Activated CD8-positive, alpha-beta memory T cell treated with anti-CD3 and anti-CD28 coated beads, Interleukin-2, amount 50 U/mL, for 1 hour (primary cell): Measurements from ENCODE around the gene PASD1.

Experiments
- DNase-seq: peaks from one replicate; pipeline ENCODE4 v3.0.0-alpha.2; 2020; ENCODE audit errors: extremely low read depth

Gene PASD1

DNA sequence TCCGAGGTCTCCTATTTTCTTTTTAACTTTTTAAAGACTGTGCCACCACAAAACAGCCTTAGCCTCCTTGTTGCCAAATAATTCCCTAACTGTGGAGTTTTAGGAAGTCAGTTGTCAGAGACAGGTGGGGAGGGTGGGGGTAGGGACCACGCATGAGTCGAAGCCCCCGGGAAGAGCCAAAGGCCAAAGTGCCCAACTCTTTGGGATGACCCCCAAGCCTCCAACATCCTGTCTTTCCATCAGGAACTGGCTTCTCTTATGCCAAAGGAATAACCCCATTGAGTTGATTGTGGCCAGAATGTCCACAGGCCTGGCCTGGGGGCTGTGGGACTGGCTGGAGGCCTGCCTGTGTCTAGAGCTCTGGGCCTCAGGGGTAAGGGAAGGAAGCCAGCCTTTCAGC, 137.6 kb downstream of the PASD1 start:
- no peak for DNase-seq

DNA sequence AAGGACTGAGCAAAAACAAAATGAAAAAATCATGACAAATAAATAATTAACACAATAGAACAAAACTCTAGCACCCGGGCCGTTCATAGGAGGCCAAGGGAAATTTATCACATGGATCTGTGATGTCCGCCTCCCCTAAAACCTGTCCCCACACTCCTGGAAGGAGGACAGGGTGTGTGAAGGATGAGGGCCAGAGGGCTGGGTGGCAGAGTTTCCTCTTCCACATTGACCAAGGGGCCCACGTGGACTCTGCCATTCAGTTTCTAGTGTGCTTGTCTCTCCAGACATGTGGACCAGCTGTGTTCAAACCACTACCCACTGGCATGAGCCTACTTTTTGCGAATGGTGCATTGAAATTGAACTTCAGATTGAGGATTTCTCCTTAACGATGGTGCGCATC, 138.1 kb downstream of the PASD1 start:
- no peak for DNase-seq

DNA sequence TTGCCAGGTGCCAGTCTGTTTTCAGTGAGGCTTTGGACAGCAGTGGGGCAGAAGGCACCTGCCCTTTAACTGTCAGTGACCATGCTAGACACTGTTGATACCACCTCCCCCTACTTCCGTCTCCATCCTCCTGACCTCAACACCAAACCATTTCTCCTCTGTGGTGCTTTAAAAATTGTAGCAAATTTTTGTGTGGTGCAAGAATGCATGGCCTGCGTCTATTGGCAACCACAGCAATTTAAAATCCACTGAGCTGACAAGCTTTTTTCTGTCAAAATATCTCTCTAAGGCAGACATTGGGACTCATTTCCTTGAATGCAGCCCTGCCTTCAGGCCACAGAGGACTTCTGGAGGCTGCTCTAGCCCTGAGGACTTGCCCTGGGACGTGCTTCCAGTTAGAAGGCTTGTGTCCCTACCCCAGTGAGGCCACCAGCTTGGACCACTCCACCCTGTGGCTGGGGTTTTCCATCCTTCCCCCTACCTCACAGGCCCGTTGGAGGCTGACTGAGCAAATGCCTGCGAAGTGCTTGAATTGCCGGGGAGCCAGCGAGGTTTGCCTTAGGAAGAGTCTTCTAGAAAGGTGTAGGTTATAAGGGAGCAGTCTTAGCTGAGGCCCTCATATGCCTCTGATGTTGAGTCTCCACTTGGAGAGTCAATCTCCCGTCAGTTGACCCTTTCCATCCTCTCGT, 138.7 kb downstream of the PASD1 start:
- no peak for DNase-seq

DNA sequence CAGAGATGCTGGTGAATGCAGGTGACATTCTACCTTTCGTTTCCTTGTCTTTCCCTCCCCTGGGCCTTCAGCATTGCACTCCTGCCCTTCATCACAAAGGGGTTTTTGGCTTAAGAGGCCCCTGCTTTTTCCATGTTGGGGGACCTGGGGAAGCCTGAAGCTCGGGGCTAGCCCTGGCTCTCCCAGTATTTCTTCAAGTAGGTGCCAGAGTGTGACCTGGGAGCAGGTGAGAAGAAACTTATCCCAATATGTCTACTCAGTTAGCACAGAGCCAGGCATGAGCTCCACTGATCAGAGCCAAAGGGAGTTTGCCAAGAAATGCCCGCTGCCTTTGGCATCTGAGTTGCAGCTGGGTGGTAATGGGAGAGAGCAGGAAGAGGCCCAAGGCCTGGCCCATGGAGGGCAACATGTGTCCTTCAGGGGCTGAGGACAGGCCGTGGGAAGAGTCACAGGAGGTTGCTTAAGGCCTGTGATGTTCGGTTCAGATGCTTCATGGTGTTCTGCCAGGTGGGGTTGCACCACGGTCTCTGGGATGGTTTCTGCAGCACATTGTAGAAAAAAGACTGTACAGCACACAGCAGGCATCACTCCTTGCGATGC, 139.4 kb downstream of the PASD1 start:
- DNase-seq: no peak

DNA sequence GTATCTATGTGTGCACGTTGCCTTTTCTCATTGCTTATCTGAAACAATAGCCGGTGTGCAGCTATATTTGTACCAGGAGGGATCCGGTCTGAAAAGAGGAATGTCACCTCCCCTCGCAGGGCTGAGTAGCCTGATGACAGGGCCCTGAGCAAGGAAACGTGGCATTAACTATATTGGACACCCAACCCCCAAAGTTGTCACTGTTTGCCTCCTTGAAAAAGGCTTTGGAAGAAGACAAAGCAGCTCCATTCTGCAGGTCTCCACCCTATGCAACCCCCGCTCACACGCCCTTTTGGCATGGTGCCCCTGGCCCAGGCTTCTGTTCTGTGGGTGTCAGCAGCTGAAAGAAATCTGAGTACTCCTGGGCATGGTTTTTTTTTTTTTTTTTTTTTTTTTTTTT, 140.0 kb downstream of the PASD1 start:
- DNase-seq: no peak

DNA sequence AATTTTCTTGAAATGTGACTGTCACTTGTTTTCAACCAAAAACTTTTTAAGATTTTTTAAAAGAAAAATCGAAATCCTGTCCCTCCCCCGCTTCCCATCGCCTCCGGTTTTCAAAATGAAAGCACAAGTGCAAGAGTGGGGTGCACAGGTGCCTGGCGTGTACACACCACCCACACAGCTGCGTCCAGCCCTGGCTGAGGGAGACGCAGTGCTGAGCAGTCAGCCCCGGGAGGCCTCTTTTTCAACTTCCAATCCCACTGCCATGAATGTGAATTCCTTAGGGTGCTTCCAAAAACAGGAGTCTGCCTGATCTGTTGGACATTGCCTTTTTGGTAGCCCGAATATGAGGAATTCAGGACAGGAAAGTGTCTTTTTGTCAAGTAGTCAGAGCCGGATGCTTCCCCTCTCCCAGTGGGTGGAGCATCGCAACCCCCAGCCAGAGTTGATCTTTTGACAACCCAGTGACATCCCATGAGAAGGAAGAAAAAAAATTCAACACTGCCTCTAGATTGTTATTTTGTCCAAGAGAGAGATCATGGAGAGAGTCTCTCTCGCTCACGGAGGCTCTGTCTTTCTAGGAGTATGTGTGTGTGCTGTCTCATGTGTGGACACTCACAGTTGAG, 140.7 kb downstream of the PASD1 start:
- DNase-seq: no peak

DNA sequence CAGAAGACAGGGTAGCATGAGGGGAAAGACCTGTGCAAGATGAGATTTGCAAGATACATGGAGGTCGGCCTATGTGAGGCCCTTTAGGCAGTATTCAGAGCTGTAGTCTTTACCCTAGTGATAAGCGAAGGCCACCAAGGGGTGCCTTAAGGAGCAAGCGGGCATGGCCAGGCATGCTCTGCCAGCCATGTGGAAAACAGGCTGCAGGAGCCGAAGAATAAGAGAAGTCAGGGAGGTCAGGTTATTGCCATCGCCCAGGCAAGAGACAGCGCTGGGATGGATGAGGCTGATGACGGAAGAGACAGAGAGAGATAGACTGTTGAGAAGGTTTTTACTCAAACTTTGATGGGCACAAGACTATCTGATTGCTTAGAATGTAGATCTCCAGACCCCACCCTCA, 145.3 kb downstream of the PASD1 start:
- DNase-seq: no peak

DNA sequence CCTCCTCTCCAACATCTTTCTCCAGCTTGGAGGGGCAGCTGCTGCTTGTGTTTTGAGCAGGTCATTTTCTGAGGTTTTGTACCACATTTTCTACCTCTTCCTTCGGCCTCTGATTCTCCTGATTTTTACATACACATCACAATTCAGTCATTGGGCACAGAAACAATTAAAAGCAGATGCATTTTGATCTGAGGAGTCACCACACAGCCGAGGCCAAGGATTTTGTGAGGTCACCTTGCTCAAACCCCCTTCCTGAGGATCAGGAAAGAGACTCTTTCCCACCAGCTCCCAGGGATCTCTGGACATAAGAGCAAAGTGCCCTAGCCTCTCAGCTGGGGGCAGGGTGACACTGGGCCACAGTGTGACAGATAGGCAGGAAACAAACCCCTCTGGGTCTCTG, 147.0 kb downstream of the PASD1 start:
- DNase-seq: no peak

DNA sequence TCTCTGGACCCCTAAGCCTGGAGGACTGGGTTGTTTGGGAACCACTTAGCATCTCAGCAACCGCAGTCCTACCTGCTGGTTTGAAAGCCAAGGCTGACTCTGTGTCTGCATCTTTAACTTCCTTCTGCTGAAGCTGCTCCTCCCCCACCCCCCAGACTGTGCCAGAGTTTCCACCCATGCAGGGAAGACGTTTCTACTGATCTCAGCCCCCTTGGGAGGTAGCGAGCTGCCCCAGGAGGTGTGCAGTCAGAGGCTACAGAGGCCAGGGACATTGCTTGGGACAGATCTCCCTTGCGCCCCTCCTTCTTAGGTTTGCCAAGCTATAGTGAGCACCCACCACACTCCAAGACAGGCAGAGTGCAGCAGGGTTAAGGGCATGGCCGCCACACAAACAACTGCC, 147.7 kb downstream of the PASD1 start:
- DNase-seq: no peak

DNA sequence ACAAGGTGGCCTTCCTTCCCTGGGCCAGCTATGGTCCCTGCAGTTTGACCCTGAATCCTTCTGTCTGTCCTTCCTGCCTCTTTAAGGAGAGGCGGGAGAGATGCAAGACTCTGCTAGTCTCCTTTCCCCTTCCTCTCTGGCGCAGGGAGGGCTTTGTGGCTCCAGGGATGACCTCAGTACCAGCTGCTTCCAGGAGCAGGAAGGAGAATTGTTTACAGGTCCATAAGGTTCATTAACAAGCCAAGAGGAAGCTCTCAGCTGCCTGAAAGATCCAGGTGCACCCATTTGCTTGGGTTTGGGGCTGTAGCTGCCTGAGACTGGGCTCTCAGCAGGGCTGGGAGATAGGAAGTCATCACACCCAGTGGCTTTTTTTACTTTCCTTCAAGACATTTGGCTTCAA, 148.3 kb downstream of the PASD1 start:
- DNase-seq: no peak

DNA sequence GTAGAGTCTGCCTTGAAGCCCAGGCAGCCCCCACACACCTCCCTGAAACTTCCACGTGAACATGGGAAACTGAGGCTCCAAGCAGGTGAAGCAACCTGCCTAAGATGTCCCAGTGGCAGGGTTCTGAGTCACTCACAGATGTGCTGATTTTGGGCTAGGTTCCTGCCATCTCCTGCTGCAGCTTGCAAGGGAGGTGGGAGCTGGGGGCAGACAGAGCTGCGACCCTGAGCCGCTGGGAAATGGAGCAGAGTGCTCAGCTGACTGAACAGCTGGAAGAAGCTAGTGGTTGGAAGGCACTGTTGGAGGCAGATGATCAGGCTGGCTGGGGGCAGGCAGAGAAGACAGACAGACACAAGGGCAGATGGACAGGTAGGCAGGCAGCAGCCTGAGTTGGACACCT, 148.8 kb downstream of the PASD1 start:
- DNase-seq: no peak

DNA sequence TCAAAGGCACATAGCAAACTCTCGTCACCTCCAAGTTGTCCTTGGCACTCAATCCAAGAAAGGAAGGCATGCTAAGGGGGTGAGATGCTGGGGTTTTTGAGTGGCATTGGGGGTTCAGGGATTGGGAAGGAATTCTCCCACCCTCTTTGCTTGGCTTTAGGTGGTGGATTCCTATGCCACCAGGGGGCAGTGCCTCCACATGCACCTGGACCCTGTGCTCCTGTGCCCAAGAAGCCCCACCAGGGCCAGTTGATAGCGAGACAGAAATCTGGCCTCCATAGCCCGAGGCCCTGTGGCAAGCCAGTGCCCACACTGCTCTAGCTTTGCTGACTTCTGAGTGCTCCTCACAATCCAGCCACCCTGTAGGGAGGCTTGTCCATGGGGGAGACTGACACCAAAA, 150.4 kb downstream of the PASD1 start:
- no peak for DNase-seq

DNA sequence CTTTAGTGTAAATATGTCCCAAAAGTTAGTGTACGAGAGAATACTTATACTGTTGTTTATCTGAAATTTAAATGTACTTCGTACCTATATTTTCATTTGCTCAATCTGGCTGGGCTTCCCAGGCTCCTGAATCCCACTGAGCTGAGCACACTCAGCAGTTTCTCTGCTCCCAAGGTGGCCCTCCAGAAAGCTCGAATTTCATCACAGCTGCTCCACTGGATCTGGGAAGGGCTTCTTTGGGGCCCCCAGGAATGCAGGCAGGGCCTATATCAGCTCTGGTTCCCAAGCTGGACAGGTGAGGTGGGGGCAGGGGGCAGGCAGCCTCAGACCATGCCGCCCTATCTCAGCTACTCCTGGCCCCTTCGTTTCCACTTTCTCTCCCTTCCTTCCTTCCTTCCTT, 150.9 kb downstream of the PASD1 start:
- no peak for DNase-seq

DNA sequence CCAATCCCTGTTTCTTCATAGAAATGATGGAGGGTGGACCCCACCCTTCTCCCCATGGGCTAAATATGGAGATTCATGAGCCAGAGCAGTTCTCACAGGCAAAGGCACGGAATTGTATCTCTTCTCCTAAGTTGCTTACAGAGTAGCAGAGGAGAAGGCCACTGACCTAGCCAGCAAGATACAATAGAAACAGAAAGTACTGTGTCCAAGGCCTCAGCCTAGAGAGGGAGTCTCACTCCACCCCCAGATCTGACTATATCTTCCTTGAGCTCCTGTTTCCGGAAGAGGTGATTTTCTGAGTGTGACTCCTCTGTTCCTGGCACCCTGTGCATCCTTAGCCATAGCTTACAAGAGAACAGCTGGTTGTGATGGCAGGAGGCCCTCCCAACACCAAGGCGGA, 152.3 kb downstream of the PASD1 start, which contains the start of gene FATE1:
TSS of gene FATE1 (plus strand) at position 284 of the 400 bp plus-strand sequence. CDS start at position 369, 85 bp downstream.
- DNase-seq: no peak

DNA sequence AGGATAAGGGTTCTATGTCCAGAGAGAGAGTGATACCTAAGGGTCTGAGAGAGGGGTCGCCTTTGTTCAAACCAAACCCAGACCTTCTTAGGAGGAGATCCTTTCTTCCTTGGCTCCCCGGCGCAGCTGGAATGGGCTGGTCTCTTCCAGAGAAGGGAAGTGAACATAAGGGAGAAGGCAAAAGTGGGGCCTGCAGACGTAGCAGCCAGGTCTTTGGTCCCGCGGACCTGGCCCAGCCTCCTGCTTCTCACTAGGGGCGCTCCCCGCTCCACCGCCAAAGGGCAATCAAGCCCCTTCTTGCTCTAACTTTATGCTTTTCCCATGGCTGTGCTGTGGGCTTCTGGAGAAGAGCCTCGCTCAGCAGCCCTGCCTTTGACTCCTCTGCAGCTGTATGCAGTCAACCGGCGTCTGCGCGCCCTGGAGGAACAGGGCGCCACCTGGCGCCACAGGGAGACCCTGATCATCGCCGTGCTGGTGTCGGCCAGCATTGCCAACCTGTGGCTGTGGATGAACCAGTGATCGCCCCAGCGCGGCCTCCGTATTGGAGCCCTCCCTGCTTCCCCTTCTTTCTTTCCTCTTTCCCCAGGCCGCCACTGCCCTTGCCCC, 158.9 kb downstream of the PASD1 start:
- no peak for DNase-seq

DNA sequence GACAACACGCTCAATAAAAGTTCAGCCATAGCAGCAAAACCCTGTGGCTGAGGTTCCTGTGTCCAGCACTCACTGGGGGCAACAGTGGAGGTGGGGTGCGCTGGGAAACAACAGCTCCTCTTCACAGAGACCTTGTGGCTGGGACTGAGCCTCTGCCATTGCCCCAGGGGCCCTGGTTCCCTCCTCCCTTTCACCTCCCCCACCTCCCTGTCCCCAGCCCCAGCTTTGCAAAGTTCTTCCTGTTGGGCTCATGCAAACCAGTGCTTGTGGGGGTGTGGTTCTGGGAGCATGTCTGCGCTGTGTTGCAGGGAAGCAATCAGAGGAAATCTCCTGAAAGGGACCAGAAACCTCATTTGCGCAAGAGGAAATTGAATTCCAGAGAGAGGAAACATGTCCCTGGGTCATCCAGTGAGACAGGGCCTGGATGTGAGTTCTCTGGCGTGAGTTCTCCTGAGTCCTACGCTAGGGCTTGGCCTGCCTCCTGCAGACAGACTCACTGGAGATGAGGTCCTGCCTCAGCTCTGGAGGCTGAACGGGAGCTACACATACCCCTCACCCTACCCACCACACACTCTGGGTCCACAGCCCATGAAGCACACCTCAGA, 159.8 kb downstream of the PASD1 start:
- no peak for DNase-seq

DNA sequence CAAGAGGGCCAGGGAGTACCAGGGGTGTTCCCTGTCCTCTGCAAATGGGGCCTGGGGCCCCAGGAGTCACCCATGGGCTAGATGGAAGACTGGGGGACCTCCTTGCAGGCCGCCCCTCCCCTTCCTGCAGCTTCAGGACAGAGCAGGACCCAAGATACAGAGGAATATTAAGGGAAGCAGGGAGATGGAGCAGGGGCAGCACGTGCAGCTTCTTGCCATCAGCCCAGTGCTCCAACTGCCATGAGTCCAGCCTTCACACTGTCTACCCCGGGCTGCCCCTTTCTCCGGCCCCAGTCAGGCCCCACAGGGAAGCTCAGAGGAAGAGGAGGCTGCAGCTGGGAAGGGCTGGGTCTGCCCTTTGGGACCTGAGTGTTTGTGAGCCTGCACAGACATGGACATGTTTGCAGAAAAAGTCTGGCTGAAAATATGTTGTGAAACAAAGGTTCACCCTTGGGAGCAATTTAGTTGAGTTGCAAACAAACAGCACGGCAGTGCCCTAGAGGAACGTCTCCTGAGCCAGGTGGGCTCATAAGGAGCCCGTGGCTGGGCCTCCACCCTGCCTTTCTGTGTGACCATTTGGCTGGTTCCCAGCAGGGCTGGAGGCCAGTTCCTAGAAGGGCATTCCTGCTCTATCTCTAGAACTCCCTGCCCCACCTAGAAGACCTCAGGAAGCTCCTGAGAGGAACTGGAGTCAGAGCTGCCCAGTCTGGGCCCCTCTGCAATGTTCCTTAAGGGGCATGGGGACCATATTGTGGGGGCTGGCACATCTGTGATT, 161.3 kb downstream of the PASD1 start:
- DNase-seq: no peak

DNA sequence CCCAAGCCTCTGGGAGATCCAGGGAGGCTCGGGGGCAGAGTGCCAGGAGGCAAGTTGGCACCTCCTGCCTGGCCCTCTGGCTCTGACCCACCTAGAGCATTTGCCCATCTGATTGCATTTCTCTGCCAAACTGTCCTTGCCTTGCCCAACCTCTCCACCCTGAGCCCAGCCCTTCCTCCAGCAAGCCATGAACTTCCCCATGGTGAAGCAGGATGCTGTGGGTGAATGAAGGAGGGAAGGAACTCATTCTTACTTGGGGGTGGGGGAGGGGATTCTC, 161.8 kb downstream of the PASD1 start:
- no peak for DNase-seq
